Stimulated activated CD8-positive, alpha-beta memory T cell treated with anti-CD3 and anti-CD28 coated beads, Interleukin-7, amount 100 ng/mL, for 48 hours (primary cell): ENCODE data around the gene TAS2R5.
"Not testable (repeated sequence)": the region's sequence is repeated elsewhere in the genome, so short reads cannot be mapped to it uniquely, and the experiment has no call there.

Source experiments
- DNase-seq, 2 donors: peaks; one replicate each; pipeline ENCODE4 v3.0.0-alpha.2; 2020; ENCODE audit warnings: low read depth in 1 of 2; ENCODE audit errors: extremely low read depth in 1 of 2

Gene TAS2R5

GRCh38 chr7:141789917-141790316, at the start of gene TAS2R5:
Gene TAS2R5 (plus strand): TSS chr7:141790217. CDS start chr7:141790362, 145 bp downstream.
- DNase-seq, result no peak

GRCh38 chr7:141742229-141742628, 47.8 kb upstream of the TAS2R5 start:
- DNase-seq, result no peak

GRCh38 chr7:141744131-141744530, 45.9 kb upstream of the TAS2R5 start:
- no peak for DNase-seq

DNA sequence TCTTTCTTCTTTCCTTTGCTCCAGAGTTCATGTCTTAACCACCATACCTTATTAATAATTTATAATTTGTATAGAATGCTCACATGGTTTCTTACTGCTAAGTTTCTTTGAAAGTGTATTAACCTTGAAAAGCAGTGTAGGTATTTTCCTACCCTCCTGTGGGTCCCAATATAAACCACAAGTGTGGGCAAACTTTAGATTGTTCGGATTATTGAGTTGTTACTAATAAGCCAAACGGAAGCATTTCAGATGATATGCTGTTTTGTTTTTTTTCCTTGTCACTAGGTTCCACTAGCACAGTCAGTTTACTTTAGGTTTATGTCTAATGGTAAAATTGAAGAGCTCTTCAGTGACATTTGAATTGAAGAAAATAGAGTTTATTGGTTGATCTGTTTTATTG, 41.6 kb upstream of the TAS2R5 start:
- DNase-seq, result no peak

DNA sequence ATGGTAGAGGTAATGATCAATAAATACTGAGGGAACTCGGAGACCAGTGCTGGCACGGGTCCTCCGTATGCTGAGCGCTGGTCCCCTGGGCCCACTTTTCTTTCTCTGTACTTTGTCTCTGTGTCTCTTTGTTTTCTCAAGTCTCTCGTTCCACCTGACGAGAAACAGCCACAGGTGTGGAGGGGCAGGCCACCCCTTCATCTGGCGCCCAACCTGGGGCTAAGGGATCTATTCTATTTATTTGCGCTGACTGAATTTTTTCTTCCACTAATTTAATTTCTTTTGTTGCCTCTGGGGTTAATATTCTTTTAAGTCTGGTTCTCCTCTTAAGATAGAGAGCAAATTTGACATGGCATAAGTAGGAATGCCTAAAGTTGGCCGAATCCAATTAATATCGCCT, 38.1 kb upstream of the TAS2R5 start:
- DNase-seq, result not testable (repeated sequence)

GRCh38 chr7:141752634-141753033, 37.4 kb upstream of the TAS2R5 start:
- no peak for DNase-seq

GRCh38 chr7:141754939-141755338, 35.1 kb upstream of the TAS2R5 start:
- no peak for DNase-seq

- no peak for DNase-seq
Measured at GRCh38 chr7:141763797-141764196, 26.2 kb upstream of the TAS2R5 start, which contains the start of gene TAS2R3. Gene TAS2R3 (plus strand): TSS chr7:141764097. CDS start chr7:141764159, 62 bp downstream.

DNA sequence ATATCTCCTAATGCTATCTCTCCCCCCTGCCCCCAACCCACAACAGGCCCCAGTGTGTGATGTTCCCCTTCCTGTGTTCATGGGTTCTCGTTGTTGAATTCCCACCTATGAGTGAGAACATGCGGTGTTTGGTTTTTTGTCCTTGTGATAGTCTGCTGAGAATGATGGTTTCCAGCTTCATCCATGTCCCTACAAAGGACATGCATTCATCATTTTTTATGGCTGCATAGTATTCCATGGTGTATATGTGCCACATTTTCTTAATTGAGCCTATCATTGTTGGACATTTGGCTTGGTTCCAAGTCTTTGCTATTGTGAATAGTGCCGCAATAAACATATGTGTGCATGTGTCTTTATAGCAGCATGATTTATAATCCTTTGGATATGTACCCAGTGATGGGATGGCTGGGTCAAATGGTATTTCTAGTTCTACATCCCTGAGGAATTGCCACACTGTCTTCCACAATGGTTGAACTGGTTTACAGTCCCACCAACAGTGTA, 19.9 kb upstream of the TAS2R5 start:
- DNase-seq, result not testable (repeated sequence)

GRCh38 chr7:141776374-141776773, 13.6 kb upstream of the TAS2R5 start, which contains the start of gene TAS2R4:
Gene TAS2R4 (plus strand): TSS chr7:141776674. CDS start chr7:141778489, 1,815 bp downstream.
- no peak for DNase-seq

DNA sequence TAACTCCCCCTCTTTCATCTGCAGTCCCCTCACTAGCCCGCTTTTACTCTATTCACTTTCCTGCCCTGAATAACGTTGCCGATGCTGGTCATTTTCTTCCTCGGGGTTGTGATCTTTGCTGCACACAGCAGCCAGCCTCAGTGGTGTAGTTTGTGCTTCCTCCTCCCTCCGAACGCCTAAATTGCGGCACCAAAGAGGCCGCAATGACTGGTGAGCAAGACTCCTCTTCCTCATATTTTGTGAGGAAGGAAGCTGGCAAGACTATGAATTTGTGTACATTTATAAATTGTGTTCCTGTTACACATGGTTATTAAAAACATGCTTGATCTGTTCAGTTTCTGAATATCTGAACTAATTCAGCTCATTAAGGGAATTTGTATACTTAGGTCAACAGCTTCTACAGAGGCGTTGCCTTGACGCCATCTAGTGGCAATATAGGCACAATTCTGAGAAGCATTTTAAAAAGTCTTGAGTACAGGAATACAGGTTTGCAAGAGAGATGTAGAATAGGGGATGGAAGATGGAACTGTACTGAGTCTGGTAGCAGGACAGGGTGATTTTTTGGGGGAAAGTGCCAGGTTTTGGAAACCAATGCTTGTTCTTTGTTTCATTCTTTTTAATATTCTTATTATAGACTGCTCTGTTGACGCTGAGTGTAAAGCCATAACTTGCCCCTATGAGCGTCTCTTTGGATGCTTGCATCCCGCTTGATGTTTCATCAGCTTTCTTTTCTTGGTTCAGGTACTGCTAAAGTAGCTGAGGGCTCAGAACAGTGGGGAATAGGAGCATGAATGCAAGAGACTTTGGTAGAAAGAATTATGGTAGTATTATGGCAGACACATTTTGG, 4.1 kb upstream of the TAS2R5 start:
- no peak for DNase-seq

GRCh38 chr7:141788296-141788695, 1.7 kb upstream of the TAS2R5 start:
- DNase-seq, result no peak

DNA sequence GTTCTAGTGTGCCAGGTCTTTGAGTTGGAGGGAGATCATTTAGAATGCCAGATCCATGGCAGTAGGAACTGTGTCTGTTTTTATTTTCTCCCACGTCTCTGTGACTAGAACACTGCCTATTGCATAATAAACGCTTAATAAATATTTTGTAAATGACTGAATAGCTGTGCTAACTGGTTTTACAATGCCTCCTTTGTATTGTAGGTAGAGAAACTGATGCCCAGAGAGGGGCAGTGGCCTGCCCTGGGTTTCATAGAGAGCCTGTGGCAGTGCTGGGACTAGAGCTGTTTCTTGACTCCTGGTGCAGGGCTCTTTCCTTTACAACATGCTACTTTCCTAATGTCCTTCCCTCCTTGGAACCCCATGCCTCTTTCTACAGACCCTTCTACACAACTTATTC, 2.5 kb downstream of the TAS2R5 start:
- no peak for DNase-seq

DNA sequence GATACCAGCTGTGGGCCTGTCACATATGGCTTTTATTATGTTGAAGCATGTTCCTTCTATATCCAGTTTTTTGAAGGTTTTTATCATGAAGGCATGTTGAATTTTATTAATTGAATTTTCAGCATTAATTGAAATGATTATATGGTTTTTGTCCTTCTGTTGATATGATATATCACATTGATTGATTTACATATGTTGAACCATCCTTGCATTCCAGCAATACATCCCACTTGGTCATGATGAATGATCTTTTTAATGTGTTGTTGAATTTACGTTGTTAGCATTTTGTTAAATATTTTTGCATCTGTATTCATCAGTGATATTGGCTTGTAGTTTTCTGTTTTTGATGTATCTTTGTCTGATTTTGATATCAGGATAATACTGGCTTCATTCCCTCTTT, 30.1 kb downstream of the TAS2R5 start:
- no peak for DNase-seq

GRCh38 chr7:141822432-141822831, 32.4 kb downstream of the TAS2R5 start:
- not testable (repeated sequence) for DNase-seq

DNA sequence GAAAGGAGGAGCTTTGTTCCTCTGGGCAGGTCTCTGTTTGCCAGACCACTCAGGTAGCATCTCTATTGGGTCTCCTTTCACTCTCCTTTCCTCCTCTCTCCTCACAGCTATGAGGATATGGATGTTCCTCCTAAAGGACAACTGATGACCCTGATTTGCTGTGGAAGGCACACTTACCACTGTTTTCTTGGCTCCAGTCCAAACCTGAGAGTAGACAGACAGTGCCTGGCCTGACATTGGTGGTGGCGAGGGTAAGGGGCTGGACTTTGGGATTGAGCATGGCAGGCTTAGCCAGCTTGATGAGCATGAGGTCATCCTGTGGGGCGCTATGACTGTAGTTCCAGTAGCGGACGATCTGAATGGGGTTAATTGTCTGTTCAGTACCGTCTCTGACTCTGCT, 47.7 kb downstream of the TAS2R5 start:
- no peak for DNase-seq

GRCh38 chr7:141838581-141838980, 48.6 kb downstream of the TAS2R5 start:
- no peak for DNase-seq

GRCh38 chr7:141839256-141839655, 49.2 kb downstream of the TAS2R5 start:
- no peak for DNase-seq

GRCh38 chr7:141840708-141841107, 50.7 kb downstream of the TAS2R5 start:
- no peak for DNase-seq
